Tibial nerve (tissue), 4 donors: ENCODE data around the gene ZC2HC1C. TPM values are rescaled to one million over a fixed set of nuclear protein-coding genes. Genes with fewer than 3 reads are reported as not detected.
"Not testable (repeated sequence)": the region's sequence is repeated elsewhere in the genome, so short reads cannot be mapped to it uniquely, and the experiment has no call there.

Source experiments
- DNase-seq, 2 donors: peaks; one replicate each; pipeline ENCODE4 v3.0.0-alpha.2; 2019; ENCODE audit warnings: low spot score in 2 of 2
- H3K27ac ChIP-seq, 4 donors: fragments of 200-600 bp; sonication (generic) in 3 of 4; one replicate each; pipeline ENCODE4 v1.5.1; 2017 to 2019; ENCODE audit warnings: mild to moderate bottlenecking in 1 of 4
- H3K27me3 ChIP-seq, 2 donors: fragments of 200-600 bp; sonication (generic) in 1 of 2; one replicate each; pipeline versions ENCODE4 v1.5.1 to v1.6.0; 2017 to 2019
- H3K36me3 ChIP-seq, 3 donors: fragments of 200-600 bp; sonication (generic); one replicate each; pipeline ENCODE4 v1.5.1; 2018 to 2019
- H3K4me1 ChIP-seq, 4 donors: fragments of 200-600 bp; sonication (generic) in 3 of 4; one replicate each; pipeline ENCODE4 v1.5.1; 2017 to 2019
- H3K4me3 ChIP-seq, 4 donors: fragments of 200-600 bp; sonication (generic) in 3 of 4; one replicate each; pipeline ENCODE4 v1.5.1; 2017 to 2019; ENCODE audit warnings: mild to moderate bottlenecking in 1 of 4, moderate library complexity in 1 of 4
- H3K9me3 ChIP-seq, 4 donors: fragments of 200-600 bp; sonication (generic) in 3 of 4; one replicate each; pipeline ENCODE4 v1.5.1; 2017 to 2019
- CTCF ChIP-seq, 5 experiments: fragments of 200-600 bp in 3 of 5; fragments of 450-650 bp in 2 of 5; sonication (generic) in 3 of 5; IDR thresholded peaks; one replicate each; pipeline ENCODE4 v1.5.1; 2016 to 2019; ENCODE audit warnings: antibody characterized with exemption in 5 of 5, mild to moderate bottlenecking in 3 of 5, moderate library complexity in 2 of 5
- EP300 ChIP-seq, 2 donors: sonication (generic); formaldehyde crosslinking; IDR thresholded peaks; one replicate each; pipeline ENCODE4 v1.6.1; 2017; ENCODE audit warnings: antibody characterized with exemption in 2 of 2, mild to moderate bottlenecking in 1 of 2
- POLR2A ChIP-seq, 2 donors: fragments of 450-650 bp; IDR thresholded peaks; one replicate each; pipeline ENCODE4 v1.6.1; 2017; ENCODE audit warnings: antibody characterized with exemption in 2 of 2, mild to moderate bottlenecking in 2 of 2, moderate library complexity in 2 of 2
- WGBS, 2 donors: methylation state at CpG; one replicate each; pipeline ENCODE4 v1.1.5; 2018; 5-methylcytosine and 5-hydroxymethylcytosine counted together
- total RNA-seq, 4 donors: library from RNA; depleted of rRNA; stranded (reverse); fragments of >200 nt; gene quantifications; one replicate each; pipeline ENCODE4 v1.1.0, GENCODE V29; 2016

ZC2HC1C gene
- total RNA-seq, 4 donors from 2014 or later = 0.78 to 3.1 (median 1.2) TPM

- peak overlapping the region in 3 of 4 donors; percentile 72 to 89 (median 77) for H3K4me3 ChIP-seq
- H3K36me3 ChIP-seq = peaks cover 0 to 27% (median 0%) of the 10 kb centered on the region in 3 donors
- no peaks in the 10 kb centered on the region for H3K9me3 ChIP-seq
- no peaks in the 10 kb centered on the region for H3K27me3 ChIP-seq
- no peak for DNase-seq
- no peak for TF ChIP-seq EP300 (IDR thresholded peaks at IDR 0.05)
- TF ChIP-seq CTCF (IDR thresholded peaks at IDR 0.05) = no peak
- no peak for TF ChIP-seq POLR2A (IDR thresholded peaks at IDR 0.05)
- peak overlapping the region in 1 of 4 donors; percentile 95 for H3K27ac ChIP-seq
- WGBS, 2 donors = 57 to 64% methylated on average over 5 of the region's 5 CpGs
- H3K4me1 ChIP-seq = peaks cover 4 to 57% (median 17%) of the 10 kb centered on the region in 4 donors
Observed at GRCh38 chr14:75125617-75126016, 56.2 kb downstream of the ZC2HC1C start.

GRCh38 chr14:75126121-75126544 lies 56.7 kb downstream of the ZC2HC1C start:
- Histone ChIP-seq H3K4me3 (peak overlapping the region; percentile 64 to 89 (median 74)), H3K27ac (peak overlapping the region; percentile 82 to 95 (median 92)), H3K4me1 (peaks cover 4 to 59% (median 17%) of the 10 kb centered on the region in 4 donors), H3K36me3 (peaks cover 0 to 24% (median 0%) of the 10 kb centered on the region in 3 donors), H3K27me3 (no peaks in the 10 kb centered on the region), H3K9me3 (no peaks in the 10 kb centered on the region)
- no peak for TF ChIP-seq CTCF (IDR thresholded peaks at IDR 0.05)
- TF ChIP-seq EP300 (IDR thresholded peaks at IDR 0.05) = no peak
- TF ChIP-seq POLR2A (IDR thresholded peaks at IDR 0.05) = no peak
- DNase-seq = no peak
- WGBS, 2 donors = 3 to 5% methylated on average over 6 of the region's 6 CpGs

- peak; percentile 77 to 91 for DNase-seq
- H3K36me3 ChIP-seq = peaks cover 0 to 17% (median 0%) of the 10 kb centered on the region in 3 donors
- H3K4me1 ChIP-seq = peaks cover 4 to 60% (median 17%) of the 10 kb centered on the region in 4 donors
- no peaks in the 10 kb centered on the region for H3K9me3 ChIP-seq
- no peaks in the 10 kb centered on the region for H3K27me3 ChIP-seq
- peak within 1 kb of the TSS; percentile 82 to 95 (median 92) for H3K27ac ChIP-seq
- WGBS, 2 donors = 0% methylated on average over 55 to 66 of the region's 76 CpGs
- TF ChIP-seq POLR2A (IDR thresholded peaks at IDR 0.05) (peak; percentile 76 to 80), CTCF (IDR thresholded peaks at IDR 0.05) (peak in 2 of 5 experiments; percentile 15 to 30), EP300 (IDR thresholded peaks at IDR 0.05) (peak; percentile 57 to 95)
- H3K4me3 ChIP-seq = peak within 1 kb of the TSS; percentile 64 to 89 (median 74)
Observed at GRCh38 chr14:75126679-75127473, 57.4 kb downstream of the ZC2HC1C start, which contains the start of gene NEK9. Gene NEK9 (minus strand): TSS chr14:75127048. CDS start chr14:75126921, 127 bp downstream.

GRCh38 chr14:75127474-75127820 lies 58.0 kb downstream of the ZC2HC1C start:
- not testable (repeated sequence) for H3K9me3 ChIP-seq, H3K27me3 ChIP-seq, DNase-seq
- Histone ChIP-seq H3K4me1 (peaks cover 4 to 65% (median 17%) of the 10 kb centered on the region in 4 donors), H3K4me3 (peak overlapping the region; percentile 64 to 89 (median 74)), H3K36me3 (peaks cover 0 to 14% (median 0%) of the 10 kb centered on the region in 3 donors), H3K27ac (peak overlapping the region; percentile 82 to 95 (median 92))
- 10 to 31% methylated on average over 15 to 16 of the region's 16 CpGs for WGBS, 2 donors

- WGBS, 2 donors = 65 to 71% methylated on average over 10 of the region's 10 CpGs
- Histone ChIP-seq H3K9me3 (no peaks in the 10 kb centered on the region), H3K36me3 (peaks cover 0 to 15% (median 0%) of the 10 kb centered on the region in 3 donors), H3K4me1 (peaks cover 4 to 71% (median 17%) of the 10 kb centered on the region in 4 donors), H3K27me3 (no peaks in the 10 kb centered on the region), H3K4me3 (peak overlapping the region in 3 of 4 donors; percentile 64 to 89 (median 72)), H3K27ac (peak overlapping the region in 3 of 4 donors; percentile 90 to 95 (median 95))
- no peak for TF ChIP-seq EP300 (IDR thresholded peaks at IDR 0.05)
- no peak for TF ChIP-seq POLR2A (IDR thresholded peaks at IDR 0.05)
- TF ChIP-seq CTCF (IDR thresholded peaks at IDR 0.05) = no peak
- DNase-seq = no peak
Observed at GRCh38 chr14:75127903-75128595, 58.6 kb downstream of the ZC2HC1C start.
